ENCODE results near the gene ZNF384.
A peak's percentile ranks its signal among the peaks of the same experiment; 100 is the strongest.

ZNF384 gene

GRCh38 chr12:6699259-6699988, 10.2 kb upstream of the ZNF384 start:
- DNase-seq (ENCODE audit: low read depth): no peak

- no peak for DNase-seq (ENCODE audit: low read depth)
Observed at GRCh38 chr12:6698352-6699046, 9.3 kb upstream of the ZNF384 start.

- no peak for DNase-seq (ENCODE audit: low read depth)
Observed at GRCh38 chr12:6697584-6698351, 8.6 kb upstream of the ZNF384 start.

GRCh38 chr12:6696690-6697583, 7.8 kb upstream of the ZNF384 start:
- DNase-seq (ENCODE audit: low read depth): no peak

GRCh38 chr12:6695313-6696045, 6.3 kb upstream of the ZNF384 start:
- no peak for DNase-seq (ENCODE audit: low read depth)

- DNase-seq (ENCODE audit: low read depth): no peak
Observed at GRCh38 chr12:6694701-6695100, 5.5 kb upstream of the ZNF384 start.

GRCh38 chr12:6693832-6694355, 4.7 kb upstream of the ZNF384 start:
- no peak for DNase-seq (ENCODE audit: low read depth)

- no peak for DNase-seq (ENCODE audit: low read depth)
Observed at GRCh38 chr12:6692888-6693287, 3.7 kb upstream of the ZNF384 start.

GRCh38 chr12:6691473-6691872, 2.3 kb upstream of the ZNF384 start:
- DNase-seq (ENCODE audit: low read depth): no peak

GRCh38 chr12:6688543-6688998, 604 bp downstream of the ZNF384 start:
- no peak for DNase-seq (ENCODE audit: low read depth)

- no peak for DNase-seq (ENCODE audit: low read depth)
Observed at GRCh38 chr12:6685814-6686213, 3.4 kb downstream of the ZNF384 start.

GRCh38 chr12:6684609-6685008, 4.6 kb downstream of the ZNF384 start:
- no peak for DNase-seq (ENCODE audit: low read depth)

GRCh38 chr12:6676962-6677361, 12.2 kb downstream of the ZNF384 start:
- DNase-seq (ENCODE audit: low read depth): no peak

GRCh38 chr12:6672143-6672542, 17.0 kb downstream of the ZNF384 start:
- DNase-seq (ENCODE audit: low read depth): no peak

- no peak for DNase-seq (ENCODE audit: low read depth)
Observed at GRCh38 chr12:6667559-6668210, 21.5 kb downstream of the ZNF384 start.

GRCh38 chr12:6666211-6666610, 23.0 kb downstream of the ZNF384 start:
- DNase-seq (ENCODE audit: low read depth): no peak

- DNase-seq (ENCODE audit: low read depth): no peak
Observed at GRCh38 chr12:6664902-6665301, 24.3 kb downstream of the ZNF384 start.

- DNase-seq (ENCODE audit: low read depth): peak; percentile 88
Observed at GRCh38 chr12:6662906-6663742, 26.1 kb downstream of the ZNF384 start, which contains the start of gene ING4. TSS of gene ING4 (minus strand) at chr12:6663119. CDS start at chr12:6663101, 18 bp downstream.

GRCh38 chr12:6662602-6662905, 26.6 kb downstream of the ZNF384 start:
- no peak for DNase-seq (ENCODE audit: low read depth)

Measured in stimulated activated CD8-positive, alpha-beta memory T cell treated with anti-CD3 and anti-CD28 coated beads, Interleukin-12 subunit alpha, Interleukin-12 subunit beta, amount 100 ng/mL, for 4 hours (primary cell).